Measurements from ENCODE around the gene TTC28. TPM values are rescaled to one million over a fixed set of nuclear protein-coding genes. Genes with fewer than 3 reads are reported as not detected.

TTC28 gene
- total and polyA plus RNA-seq, 11 donors: 5.1 to 34.9 (median 21.8) TPM

- Histone ChIP-seq H3K27ac (no peak overlapping the region), H3K9me3 (no peaks in the 10 kb centered on the region), H3K27me3 (no peaks in the 10 kb centered on the region), H3K4me1 (peaks cover 0 to 22% (median 5%) of the 10 kb centered on the region in 12 donors), H3K4me3 (no peak overlapping the region), H3K36me3 (no peaks in the 10 kb centered on the region)
- DNase-seq (no peak), ATAC-seq (no peak)
- 74 to 78% (median 76%) methylated on average over 7 of the region's 7 CpGs for WGBS, 4 donors
- intact Hi-C loops (cut with DNase I): loop anchor here (1.0 to 10.0 kb wide), 9 partner anchors 194 to 544 kb away; no protein-coding TSS in a partner anchor
- TF ChIP-seq POLR2A (IDR thresholded peaks at IDR 0.05) (no peak), CTCF (IDR thresholded peaks at IDR 0.05) (no peak)
Measured at GRCh38 chr22:28051091-28051786, 628.4 kb downstream of the TTC28 start.

- H3K4me3 ChIP-seq: no peak overlapping the region
- intact Hi-C loops (cut with DNase I): loop anchor here in 1 of 10 donors (2.0 kb wide), 1 partner anchor 28 kb away; no protein-coding TSS in a partner anchor
- no peaks in the 10 kb centered on the region for H3K9me3 ChIP-seq
- WGBS, 4 donors: 71 to 81% (median 72%) methylated on average over 2 of the region's 2 CpGs
- no peak for TF ChIP-seq CTCF (IDR thresholded peaks at IDR 0.05)
- no peak for TF ChIP-seq POLR2A (IDR thresholded peaks at IDR 0.05)
- peak overlapping the region in 6 of 12 donors; percentile 1 to 69 (median 38) for H3K27ac ChIP-seq
- no peaks in the 10 kb centered on the region for H3K36me3 ChIP-seq
- peaks cover 0 to 26% (median 9%) of the 10 kb centered on the region in 12 donors for H3K4me1 ChIP-seq
- ATAC-seq (no peak), DNase-seq (no peak)
- no peaks in the 10 kb centered on the region for H3K27me3 ChIP-seq
Measured at GRCh38 chr22:28048529-28048928, 631.1 kb downstream of the TTC28 start.

GRCh38 chr22:28047740-28048139 lies 631.9 kb downstream of the TTC28 start:
- no peak for DNase-seq
- TF ChIP-seq CTCF (IDR thresholded peaks at IDR 0.05) (no peak), POLR2A (IDR thresholded peaks at IDR 0.05) (no peak)
- Histone ChIP-seq H3K4me3 (no peak overlapping the region), H3K4me1 (peaks cover 0 to 31% (median 10%) of the 10 kb centered on the region in 12 donors), H3K27ac (peak overlapping the region in 9 of 12 donors; percentile 1 to 71 (median 39)), H3K36me3 (no peaks in the 10 kb centered on the region), H3K27me3 (no peaks in the 10 kb centered on the region), H3K9me3 (no peaks in the 10 kb centered on the region)
- ATAC-seq: peak in 3 of 4 donors; percentile 23 to 41 (median 31)
- WGBS, 4 donors: 50 to 78% (median 67%) methylated on average over 1 of the region's 1 CpG
- intact Hi-C loops (cut with DNase I): loop anchor here in 1 of 10 donors (2.0 kb wide), 1 partner anchor 27 kb away; no protein-coding TSS in a partner anchor

- intact Hi-C loops (cut with DNase I): no loop called here
Measured at GRCh38 chr22:28046100-28046499, 633.5 kb downstream of the TTC28 start.

More at GRCh38 chr22:28046100-28046499, 633.5 kb downstream of the TTC28 start:
- no peaks in the 10 kb centered on the region for H3K27me3 ChIP-seq
- TF ChIP-seq POLR2A (IDR thresholded peaks at IDR 0.05): no peak
- no peak for TF ChIP-seq CTCF (IDR thresholded peaks at IDR 0.05)
- no peak overlapping the region for H3K4me3 ChIP-seq
- no peaks in the 10 kb centered on the region for H3K36me3 ChIP-seq
- no peak for ATAC-seq
- DNase-seq: no peak
- no peak overlapping the region for H3K27ac ChIP-seq
- H3K9me3 ChIP-seq: peaks cover 0 to 7% (median 0%) of the 10 kb centered on the region in 12 donors
- H3K4me1 ChIP-seq: peaks cover 0 to 31% (median 7%) of the 10 kb centered on the region in 12 donors

All from heart left ventricle (tissue), 16 donors.